Measurements from ENCODE around the gene RBM20. TPM values are rescaled to one million over a fixed set of nuclear protein-coding genes. Genes with fewer than 3 reads are reported as not detected.

The RBM20 gene
- total RNA-seq, 4 donors from 2014 or later = 7.4 to 18.4 (median 10.2) TPM

DNA sequence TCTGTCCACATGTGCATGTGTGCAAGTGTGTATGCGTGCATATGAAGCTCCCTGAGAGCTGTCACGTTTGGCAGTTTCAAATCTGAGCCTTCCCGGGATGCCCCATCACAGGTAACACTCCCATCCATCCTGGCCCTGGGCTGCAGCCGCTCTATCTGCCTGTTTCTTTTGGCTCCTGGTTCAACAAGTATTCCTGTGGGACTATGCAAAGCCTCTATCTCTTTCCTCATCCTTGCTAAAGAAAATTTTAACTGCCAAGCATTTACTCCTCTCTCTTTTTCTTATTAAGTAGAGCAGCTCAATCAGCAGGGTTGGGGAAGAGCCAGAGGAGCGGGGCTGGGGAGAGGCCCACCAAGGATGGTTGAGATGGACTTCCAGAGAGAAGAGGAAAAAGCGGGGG, 203.2 kb downstream of the RBM20 start:
- no peak overlapping the region for H3K4me3 ChIP-seq
- no peaks in the 10 kb centered on the region for H3K4me1 ChIP-seq
- in situ Hi-C loops (cut with MboI; ENCODE audit: low sequenced_read_pairs in 4 of 4) = no loop called here
- intact Hi-C loops (cut with DNase I; ENCODE audit: low total_unique reads) = no loop called here
- no peaks in the 10 kb centered on the region for H3K36me3 ChIP-seq
- H3K27me3 ChIP-seq = no peaks in the 10 kb centered on the region
- H3K27ac ChIP-seq = no peak overlapping the region
- DNase-seq (no peak), ATAC-seq (no peak)
- H3K9me3 ChIP-seq = no peaks in the 10 kb centered on the region
- no peak for TF ChIP-seq POLR2A (IDR thresholded peaks at IDR 0.05)
- TF ChIP-seq, protein P1, sequence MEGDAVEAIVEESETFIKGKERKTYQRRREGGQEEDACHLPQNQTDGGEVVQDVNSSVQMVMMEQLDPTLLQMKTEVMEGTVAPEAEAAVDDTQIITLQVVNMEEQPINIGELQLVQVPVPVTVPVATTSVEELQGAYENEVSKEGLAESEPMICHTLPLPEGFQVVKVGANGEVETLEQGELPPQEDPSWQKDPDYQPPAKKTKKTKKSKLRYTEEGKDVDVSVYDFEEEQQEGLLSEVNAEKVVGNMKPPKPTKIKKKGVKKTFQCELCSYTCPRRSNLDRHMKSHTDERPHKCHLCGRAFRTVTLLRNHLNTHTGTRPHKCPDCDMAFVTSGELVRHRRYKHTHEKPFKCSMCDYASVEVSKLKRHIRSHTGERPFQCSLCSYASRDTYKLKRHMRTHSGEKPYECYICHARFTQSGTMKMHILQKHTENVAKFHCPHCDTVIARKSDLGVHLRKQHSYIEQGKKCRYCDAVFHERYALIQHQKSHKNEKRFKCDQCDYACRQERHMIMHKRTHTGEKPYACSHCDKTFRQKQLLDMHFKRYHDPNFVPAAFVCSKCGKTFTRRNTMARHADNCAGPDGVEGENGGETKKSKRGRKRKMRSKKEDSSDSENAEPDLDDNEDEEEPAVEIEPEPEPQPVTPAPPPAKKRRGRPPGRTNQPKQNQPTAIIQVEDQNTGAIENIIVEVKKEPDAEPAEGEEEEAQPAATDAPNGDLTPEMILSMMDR (IDR thresholded peaks at IDR 0.05 in 4 of 5, conservative IDR thresholded peaks at IDR 0.05 in 1 of 5) = no peak

DNA sequence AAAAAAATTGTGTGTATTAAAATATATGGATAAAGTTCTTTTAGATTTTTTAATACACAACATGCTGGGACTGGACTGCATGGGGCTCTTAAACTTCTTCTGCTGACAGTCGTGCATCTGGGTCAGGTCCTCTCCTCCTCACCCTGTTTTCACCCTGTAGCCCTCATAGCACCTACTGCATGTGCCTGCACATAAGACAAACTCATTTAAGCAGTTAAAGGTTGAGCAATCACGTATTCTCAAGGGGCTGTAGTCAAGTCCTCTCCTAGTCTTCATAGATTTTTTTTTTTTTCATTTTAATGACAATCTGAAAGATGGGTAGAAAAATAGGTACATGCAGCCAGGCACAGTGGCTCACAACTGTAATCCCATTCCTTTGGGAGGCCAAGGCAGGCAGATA, 204.0 kb downstream of the RBM20 start:
- Histone ChIP-seq H3K4me3 (no peak overlapping the region), H3K4me1 (no peaks in the 10 kb centered on the region), H3K36me3 (no peaks in the 10 kb centered on the region), H3K9me3 (no peaks in the 10 kb centered on the region), H3K27me3 (no peaks in the 10 kb centered on the region), H3K27ac (no peak overlapping the region)
- intact Hi-C loops (cut with DNase I; ENCODE audit: low total_unique reads) = no loop called here
- DNase-seq = no peak
- in situ Hi-C loops (cut with MboI; ENCODE audit: low sequenced_read_pairs in 4 of 4) = no loop called here
- TF ChIP-seq, protein P1 (IDR thresholded peaks at IDR 0.05 in 4 of 5, conservative IDR thresholded peaks at IDR 0.05 in 1 of 5) = no peak
- no peak for TF ChIP-seq POLR2A (IDR thresholded peaks at IDR 0.05)
- no peak for ATAC-seq

DNA sequence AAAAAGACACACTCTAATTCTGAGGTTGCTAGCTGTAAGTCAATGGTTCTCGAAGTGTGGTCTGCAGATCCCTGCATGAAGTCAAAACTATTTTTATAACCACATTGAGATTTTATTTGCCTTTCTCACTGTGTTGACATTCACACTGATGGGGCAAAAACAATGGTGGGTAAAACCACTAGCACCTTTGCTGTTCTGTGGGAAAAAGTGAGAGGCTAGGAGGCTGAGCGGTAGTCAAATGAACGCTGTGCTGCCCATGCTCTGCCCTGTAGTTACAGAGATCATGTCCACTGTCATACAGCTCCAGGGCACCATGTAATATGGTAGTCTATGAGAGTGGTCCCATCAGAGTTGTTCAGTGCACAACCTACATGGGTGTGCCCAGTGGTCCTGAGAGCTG, 206.0 kb downstream of the RBM20 start:
- H3K36me3 ChIP-seq = no peaks in the 10 kb centered on the region
- no peak for ATAC-seq
- no peaks in the 10 kb centered on the region for H3K9me3 ChIP-seq
- DNase-seq = no peak
- H3K4me1 ChIP-seq = no peaks in the 10 kb centered on the region
- TF ChIP-seq POLR2A (IDR thresholded peaks at IDR 0.05) = no peak
- TF ChIP-seq, protein P1 (IDR thresholded peaks at IDR 0.05 in 4 of 5, conservative IDR thresholded peaks at IDR 0.05 in 1 of 5) = no peak
- in situ Hi-C loops (cut with MboI; ENCODE audit: low sequenced_read_pairs in 4 of 4) (no loop called here), intact Hi-C loops (cut with DNase I; ENCODE audit: low total_unique reads) (no loop called here)
- H3K27me3 ChIP-seq = no peaks in the 10 kb centered on the region
- H3K4me3 ChIP-seq = no peak overlapping the region
- no peak overlapping the region for H3K27ac ChIP-seq

- in situ Hi-C loops (cut with MboI; ENCODE audit: low sequenced_read_pairs in 4 of 4) = no loop called here
- intact Hi-C loops (cut with DNase I; ENCODE audit: low total_unique reads) = no loop called here
- ATAC-seq = no peak
These were observed 207.0 kb downstream of the RBM20 start for GRCh38 chr10:110851020-110851612.

More at GRCh38 chr10:110851020-110851612, 207.0 kb downstream of the RBM20 start:
- Histone ChIP-seq H3K27me3 (no peaks in the 10 kb centered on the region), H3K27ac (no peak overlapping the region), H3K9me3 (no peaks in the 10 kb centered on the region), H3K4me3 (no peak overlapping the region), H3K36me3 (no peaks in the 10 kb centered on the region), H3K4me1 (no peaks in the 10 kb centered on the region)
- TF ChIP-seq POLR2A (IDR thresholded peaks at IDR 0.05) = no peak
- TF ChIP-seq, protein P1 (IDR thresholded peaks at IDR 0.05 in 4 of 5, conservative IDR thresholded peaks at IDR 0.05 in 1 of 5) = no peak
- no peak for DNase-seq
